Activated CD8-positive, alpha-beta memory T cell treated with anti-CD3 and anti-CD28 coated beads for 24 hours (primary cell): ENCODE measurements around the gene NTM.

Experiments
- DNase-seq: peaks from one replicate; pipeline ENCODE4 v3.0.0-alpha.2; 2020

Gene NTM

GRCh38 chr11:131943295-131943694 is 572.9 kb downstream of the NTM start:
- no peak for DNase-seq

GRCh38 chr11:131944736-131945135 is 574.3 kb downstream of the NTM start:
- DNase-seq = no peak

- DNase-seq = no peak
Observed at GRCh38 chr11:131945706-131946105, 575.3 kb downstream of the NTM start.

- no peak for DNase-seq
Observed at GRCh38 chr11:131947511-131947910, 577.1 kb downstream of the NTM start.

GRCh38 chr11:131951121-131951520 is 580.7 kb downstream of the NTM start:
- DNase-seq = no peak

- no peak for DNase-seq
Observed at GRCh38 chr11:131954146-131954545, 583.7 kb downstream of the NTM start.

- no peak for DNase-seq
Observed at GRCh38 chr11:131955904-131956303, 585.5 kb downstream of the NTM start.

- no peak for DNase-seq
Observed at GRCh38 chr11:131957201-131957600, 586.8 kb downstream of the NTM start.

GRCh38 chr11:131957875-131958274 is 587.5 kb downstream of the NTM start:
- DNase-seq = no peak

- DNase-seq = no peak
Observed at GRCh38 chr11:131962818-131963217, 592.4 kb downstream of the NTM start.

GRCh38 chr11:131964698-131965483 is 594.5 kb downstream of the NTM start:
- no peak for DNase-seq

GRCh38 chr11:131965504-131965903 is 595.1 kb downstream of the NTM start:
- no peak for DNase-seq

GRCh38 chr11:131966667-131967066 is 596.3 kb downstream of the NTM start:
- DNase-seq = no peak

- no peak for DNase-seq
Observed at GRCh38 chr11:131969261-131969660, 598.8 kb downstream of the NTM start.

- no peak for DNase-seq
Observed at GRCh38 chr11:131973061-131973460, 602.6 kb downstream of the NTM start.

- no peak for DNase-seq
Observed at GRCh38 chr11:131975619-131976018, 605.2 kb downstream of the NTM start.

GRCh38 chr11:131976021-131976420 is 605.6 kb downstream of the NTM start:
- no peak for DNase-seq

GRCh38 chr11:131977231-131977630 is 606.8 kb downstream of the NTM start:
- no peak for DNase-seq

GRCh38 chr11:131977854-131978253 is 607.4 kb downstream of the NTM start:
- DNase-seq = no peak

GRCh38 chr11:131978351-131978750 is 607.9 kb downstream of the NTM start:
- no peak for DNase-seq

GRCh38 chr11:131979364-131979763 is 608.9 kb downstream of the NTM start:
- no peak for DNase-seq

GRCh38 chr11:131980199-131980598 is 609.8 kb downstream of the NTM start:
- DNase-seq = no peak

- DNase-seq = no peak
Observed at GRCh38 chr11:131980888-131981668, 610.7 kb downstream of the NTM start.

GRCh38 chr11:131982154-131982553 is 611.7 kb downstream of the NTM start:
- DNase-seq = no peak
